Loucy (cell line): ENCODE measurements around the gene NELFB.

Source experiments
- H2AFZ ChIP-seq: fragments of 200-600 bp; sonication (generic); 2 replicates; pipeline ENCODE4 v1.6.0; 2016; ENCODE audit warnings: antibody characterized with exemption, mild to moderate bottlenecking, low read length, moderate library complexity
- H3F3A ChIP-seq: fragments of 200-600 bp; 2 replicates; pipeline ENCODE4 v1.6.0; 2016; ENCODE audit warnings: antibody characterized with exemption, low read depth, mild to moderate bottlenecking
- H3K27me3 ChIP-seq: fragments of 200-600 bp; sonication (generic); 2 replicates; pipeline ENCODE4 v1.6.1; 2014; ENCODE audit warnings: low read length, mild to moderate bottlenecking; ENCODE audit not compliant: insufficient read depth, poor library complexity, severe bottlenecking
- H3K36me3 ChIP-seq: fragments of 200-600 bp; sonication (generic); 2 replicates; pipeline ENCODE4 v1.6.1; 2016; ENCODE audit warnings: low read length; ENCODE audit not compliant: insufficient read depth
- H3K4me1 ChIP-seq: fragments of 200-600 bp; sonication (generic); 2 replicates; pipeline ENCODE4 v1.5.1; 2014; ENCODE audit warnings: low read length, mild to moderate bottlenecking; ENCODE audit not compliant: insufficient read depth, poor library complexity, severe bottlenecking
- H3K4me2 ChIP-seq: fragments of 200-600 bp; sonication (generic); 2 replicates; pipeline ENCODE4 v1.6.0; 2014; ENCODE audit warnings: antibody characterized with exemption, low read length, low read depth, mild to moderate bottlenecking; ENCODE audit not compliant: poor library complexity, severe bottlenecking
- H3K4me3 ChIP-seq: fragments of 200-600 bp; sonication (generic); 2 replicates; pipeline ENCODE4 v1.5.1; 2014; ENCODE audit warnings: low read length, mild to moderate bottlenecking, mixed read lengths; ENCODE audit not compliant: poor library complexity, severe bottlenecking
- H3K79me2 ChIP-seq: fragments of 200-600 bp; sonication (generic); 2 replicates; pipeline ENCODE4 v1.6.1; 2014; ENCODE audit warnings: low read length; ENCODE audit not compliant: insufficient read depth
- H3K9ac ChIP-seq: fragments of 200-600 bp; sonication (generic); 2 replicates; pipeline ENCODE4 v1.6.0; 2014; ENCODE audit warnings: mild to moderate bottlenecking, low read depth, low read length, moderate library complexity; ENCODE audit not compliant: poor library complexity, severe bottlenecking
- H3K9me2 ChIP-seq: fragments of 200-600 bp; sonication (generic); replicated peaks from 2 replicates; pipeline ENCODE4 v1.6.1; 2016; ENCODE audit warnings: low read depth, low read length, mixed read lengths
- H3K9me3 ChIP-seq: fragments of 200-600 bp; sonication (generic); 2 replicates; pipeline ENCODE4 v1.6.1; 2014; ENCODE audit warnings: mild to moderate bottlenecking, antibody characterized with exemption, low read length, low read depth; ENCODE audit not compliant: insufficient read depth
- H4K20me1 ChIP-seq: fragments of 200-600 bp; sonication (generic); 2 replicates; pipeline ENCODE4 v1.6.0; 2014; ENCODE audit warnings: antibody characterized with exemption, low read length, mild to moderate bottlenecking; ENCODE audit not compliant: insufficient read depth, poor library complexity, severe bottlenecking
- CTCF ChIP-seq: fragments of 200-600 bp; sonication (generic); conservative IDR thresholded peaks from 2 replicates; pipeline ENCODE4 v1.5.1; 2014; ENCODE audit warnings: mild to moderate bottlenecking, antibody characterized with exemption, low read length
- EZH2phosphoT487 ChIP-seq: fragments of 200-600 bp; IDR thresholded peaks from 2 replicates; pipeline ENCODE4 v1.6.1; 2018; ENCODE audit warnings: antibody characterized with exemption, mild to moderate bottlenecking, moderate library complexity, borderline replicate concordance

NELFB gene

GRCh38 chr9:137269231-137269772 lies 14.2 kb downstream of the NELFB start:
- TF ChIP-seq EZH2phosphoT487 (no peak), CTCF (no peak)
- no peaks in the 10 kb centered on the region for H3K9me2 ChIP-seq
- H3K4me2 ChIP-seq: no peak overlapping the region
- H3F3A ChIP-seq: no peaks in the 10 kb centered on the region
- peaks cover 9% of the 10 kb centered on the region for H3K4me1 ChIP-seq
- no peaks in the 10 kb centered on the region for H3K79me2 ChIP-seq
- peaks cover 3% of the 10 kb centered on the region for H4K20me1 ChIP-seq
- no peak overlapping the region for H2AFZ ChIP-seq
- H3K9me3 ChIP-seq: no peaks in the 10 kb centered on the region
- H3K36me3 ChIP-seq: no peaks in the 10 kb centered on the region; the same call in 1 of the 2 replicates
- H3K9ac ChIP-seq: no peak overlapping the region
- H3K27me3 ChIP-seq: no peaks in the 10 kb centered on the region
- no peak overlapping the region for H3K4me3 ChIP-seq

- Histone ChIP-seq H3K4me3 (no peak overlapping the region), H3F3A (no peaks in the 10 kb centered on the region), H3K36me3 (no peaks in the 10 kb centered on the region; the same call in 1 of the 2 replicates), H3K4me2 (no peak overlapping the region), H3K27me3 (no peaks in the 10 kb centered on the region), H4K20me1 (peaks cover 3% of the 10 kb centered on the region), H3K9me2 (no peaks in the 10 kb centered on the region), H3K9ac (no peak overlapping the region), H3K79me2 (no peaks in the 10 kb centered on the region), H3K9me3 (no peaks in the 10 kb centered on the region), H2AFZ (no peak overlapping the region), H3K4me1 (peaks cover 9% of the 10 kb centered on the region)
- TF ChIP-seq CTCF (no peak), EZH2phosphoT487 (no peak)
Observed at GRCh38 chr9:137270929-137271695, 16.0 kb downstream of the NELFB start.

GRCh38 chr9:137271696-137272076 lies 16.6 kb downstream of the NELFB start:
- Histone ChIP-seq H3K9ac (no peak overlapping the region), H3K4me3 (no peak overlapping the region), H3F3A (no peaks in the 10 kb centered on the region), H3K4me1 (peaks cover 9% of the 10 kb centered on the region), H3K27me3 (no peaks in the 10 kb centered on the region), H3K9me2 (no peaks in the 10 kb centered on the region), H3K9me3 (no peaks in the 10 kb centered on the region), H3K79me2 (no peaks in the 10 kb centered on the region), H2AFZ (no peak overlapping the region), H3K4me2 (no peak overlapping the region), H4K20me1 (peaks cover 3% of the 10 kb centered on the region), H3K36me3 (no peaks in the 10 kb centered on the region; the same call in 1 of the 2 replicates)
- no peak for TF ChIP-seq CTCF
- TF ChIP-seq EZH2phosphoT487: no peak
